HepG2 (cell line): ENCODE measurements around the gene YPEL3. TPM values are rescaled to one million over a fixed set of nuclear protein-coding genes. Genes with fewer than 3 reads are reported as not detected.

Experiments
- ATF2 ChIP-seq: sonication (generic); formaldehyde crosslinking; IDR thresholded peaks from 2 replicates; pipeline ENCODE4 v1.4.0; 2020; ENCODE audit warnings: missing genetic modification reagents
- MXD1 ChIP-seq: sonication (generic); formaldehyde crosslinking; IDR thresholded peaks from 2 replicates; pipeline ENCODE4 v1.4.0; 2020; ENCODE audit warnings: mild to moderate bottlenecking, missing genetic modification reagents
- NR3C1 ChIP-seq: sonication (generic); formaldehyde crosslinking; IDR thresholded peaks from 2 replicates; pipeline ENCODE4 v1.4.0; 2020; ENCODE audit warnings: missing genetic modification reagents
- REST ChIP-seq, 2 experiments: IDR thresholded peaks; 2 replicates each; pipeline ENCODE4 v1.6.1; 2011 to 2012; ENCODE audit warnings: low read length in 2 of 2, borderline replicate concordance in 1 of 2, low read depth in 1 of 2, mild to moderate bottlenecking in 1 of 2, moderate library complexity in 1 of 2
- ZNF609 ChIP-seq: sonication (generic); formaldehyde crosslinking; IDR thresholded peaks from 2 replicates; pipeline ENCODE4 v1.4.0; 2020; ENCODE audit warnings: mild to moderate bottlenecking, missing genetic modification reagents, borderline replicate concordance
- ZNF687 ChIP-seq: sonication (generic); formaldehyde crosslinking; IDR thresholded peaks from 2 replicates; pipeline ENCODE4 v1.5.1; 2020; ENCODE audit warnings: mild to moderate bottlenecking, missing genetic modification reagents, moderate library complexity
- polyA plus RNA-seq, 8 experiments: library from polyadenylated mRNA; depleted of rRNA in 3 of 8; stranded (reverse) in 7 of 8; unstranded in 1 of 8; fragments of >200 nt; fragmentation: Illumina TruSeq in 4 of 8; extraction: Trizol in 4 of 8; gene quantifications; 2 replicates each; pipeline versions ENCODE4 v1.2.1 to v1.2.3, GENCODE V29; 2011 to 2016; ENCODE audit warnings: low read depth in 4 of 8, missing spikeins in 1 of 8, mixed read lengths in 1 of 8; ENCODE audit not compliant: insufficient read depth in 1 of 8
- total RNA-seq, 5 experiments: library from RNA; depleted of rRNA; stranded (reverse); fragments of >200 nt; fragmentation: Illumina TruSeq; extraction: Trizol; gene quantifications; 2 replicates each; pipeline ENCODE4 v1.2.3, GENCODE V29; 2016; ENCODE audit warnings: low read depth in 1 of 5

Gene YPEL3
- total and polyA plus RNA-seq, 2 of the 13 experiments (the other 11 are each of a cell fraction or from before 2014, with no cell fraction given), result 5.4 to 47.0 TPM

- TF ChIP-seq ATF2 (CRISPR knock-in tag) (peak; percentile 85), ZNF687 (CRISPR knock-in tag) (peak; percentile 94), MXD1 (CRISPR knock-in tag) (peak; percentile 55; the same call in 1 of the 2 replicates), REST (IDR thresholded peaks at IDR 0.05; ENCODE audit: borderline replicate concordance in 1 of 2, low read depth in 1 of 2, low read length in 2 of 2) (no peak), NR3C1 (CRISPR knock-in tag) (no peak), ZNF609 (no peak)
Measured at GRCh38 chr16:30091474-30092372, 4.3 kb downstream of the YPEL3 start, which contains the start of gene TBX6 (continued).
